GOT3 (cell line): ENCODE data around the gene NMUR1.
"Not testable (repeated sequence)": the region's sequence is repeated elsewhere in the genome, so short reads cannot be mapped to it uniquely, and the experiment has no call there.

Experiments used
- DNase-seq: peaks from one replicate; lab custom pipeline; 2025; ENCODE audit warnings: mixed read lengths; lab: John Stamatoyannopoulos, UW

The NMUR1 gene

DNA sequence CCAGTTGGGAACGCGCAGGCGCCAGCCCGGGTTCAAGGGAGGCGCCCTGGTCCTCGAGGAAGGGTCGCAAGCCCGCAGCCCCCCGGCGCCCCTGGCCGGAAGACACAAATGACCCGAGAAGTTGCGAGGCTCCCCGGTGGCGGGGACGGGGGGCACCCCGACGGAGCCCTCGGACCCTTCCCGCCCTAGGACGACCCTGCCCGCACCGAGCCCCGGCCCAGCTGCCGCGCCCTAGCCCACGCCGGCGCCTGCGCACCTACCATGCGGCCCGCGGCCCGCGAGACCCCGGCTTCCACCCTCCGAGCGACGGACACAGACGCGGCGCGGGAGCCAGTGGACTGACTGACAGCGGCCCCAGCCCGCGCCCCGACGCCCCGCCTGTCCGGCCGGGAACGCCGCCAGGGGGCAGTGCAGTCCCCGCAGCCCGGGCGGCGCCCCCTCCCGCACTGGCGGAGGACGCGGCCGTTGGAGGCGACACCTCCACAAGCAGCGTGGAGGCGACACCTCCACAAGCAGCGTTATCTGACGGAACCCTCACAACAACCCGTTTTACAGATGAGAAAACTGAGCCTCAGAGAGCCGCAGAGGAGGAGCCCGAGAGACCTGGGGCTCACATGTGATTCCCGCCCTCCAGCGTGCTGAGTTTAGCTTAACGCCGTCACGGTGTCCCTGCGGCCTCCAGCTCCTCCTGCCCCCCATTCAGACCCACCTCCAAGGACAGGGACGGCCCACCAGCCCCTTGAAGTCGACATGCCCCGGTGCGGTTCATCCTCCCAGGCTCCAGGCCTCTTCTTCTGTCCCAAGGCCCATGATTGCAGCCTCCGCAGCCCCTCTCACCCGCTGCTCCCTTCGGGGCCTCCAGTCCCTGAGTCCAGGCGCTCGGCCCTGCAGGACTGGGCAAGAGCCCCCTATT, at the start of gene NMUR1:
Gene NMUR1 (minus strand): TSS at position 347 of the 913 bp plus-strand sequence. CDS start 84 bp downstream, at position 263.
- no peak for DNase-seq

GRCh38 chr2:231579560-231579959, 49.3 kb upstream of the NMUR1 start:
- no peak for DNase-seq

DNA sequence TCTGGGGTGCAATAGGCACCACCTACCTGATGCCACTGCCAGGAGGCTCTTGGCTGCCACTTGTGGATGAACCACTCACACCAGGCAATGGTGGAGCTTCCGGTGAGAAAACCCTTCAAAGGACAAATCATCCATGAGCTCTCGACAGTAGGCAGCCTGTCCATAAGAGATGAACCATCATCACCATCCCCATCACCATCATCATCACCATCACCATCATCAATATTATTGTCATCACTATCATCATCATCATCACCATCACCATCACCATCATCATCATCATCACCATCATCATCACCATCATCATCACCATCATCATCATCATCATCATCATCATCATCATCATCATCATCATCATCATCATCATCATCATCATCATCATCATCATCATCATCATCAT, 48.4 kb upstream of the NMUR1 start:
- not testable (repeated sequence) for DNase-seq

DNA sequence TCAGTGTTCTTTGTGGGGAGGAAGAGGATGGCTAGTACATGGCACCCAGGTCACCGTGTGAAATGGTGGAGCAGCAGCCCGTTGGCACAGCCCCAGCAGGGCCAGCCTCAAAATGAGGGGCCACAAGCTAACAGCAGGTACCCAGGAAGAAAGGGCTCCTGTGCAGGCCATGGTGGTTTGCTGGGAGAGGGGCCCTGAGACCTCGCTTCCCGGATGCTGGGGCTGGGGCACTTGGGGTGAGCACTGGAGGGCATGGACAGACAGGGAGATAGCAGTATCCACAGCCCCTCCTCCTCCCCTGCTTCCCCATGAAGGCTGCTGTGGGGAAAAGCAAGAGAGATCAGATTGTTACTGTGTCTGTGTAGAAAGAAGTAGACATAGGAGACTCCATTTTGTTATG, 46.2 kb upstream of the NMUR1 start:
- DNase-seq, result no peak

- no peak for DNase-seq
Observed at GRCh38 chr2:231575612-231576256, 45.5 kb upstream of the NMUR1 start.

DNA sequence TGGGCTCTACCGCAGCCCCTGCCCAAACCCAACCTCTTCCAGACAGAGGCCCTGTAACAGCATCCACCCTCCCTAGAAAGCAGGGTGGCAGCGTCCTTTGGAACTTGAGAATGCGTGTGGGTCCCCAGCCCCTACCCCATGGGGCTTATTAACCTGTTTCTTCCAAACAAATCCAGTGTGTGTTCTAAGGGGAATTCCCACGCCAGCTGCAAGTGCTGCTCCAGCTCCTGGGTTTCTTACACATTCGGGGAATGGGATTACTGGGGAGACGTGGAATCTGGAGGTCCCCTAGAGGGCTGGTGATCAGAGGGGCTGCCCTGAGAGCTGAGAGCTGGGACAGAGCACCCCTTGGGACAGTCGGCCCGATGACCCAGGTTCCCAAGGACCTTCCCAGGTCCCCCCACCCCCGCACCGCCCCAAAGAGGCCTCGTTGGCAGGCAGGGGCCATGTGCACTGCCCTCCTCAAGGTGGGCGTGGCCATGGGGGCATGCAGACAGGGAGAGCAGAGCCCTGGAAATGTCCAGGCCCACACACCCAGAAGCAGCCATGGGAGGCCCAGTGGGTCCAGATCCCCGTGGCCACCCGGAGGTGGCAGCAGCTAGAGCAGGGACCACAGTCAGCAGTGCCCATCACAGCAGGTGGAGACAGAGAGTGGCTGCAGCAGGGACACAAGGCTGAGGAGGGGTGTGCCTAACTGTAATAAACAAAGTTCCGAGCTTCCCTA, 43.6 kb upstream of the NMUR1 start:
- DNase-seq, result no peak

- no peak for DNase-seq
Observed at GRCh38 chr2:231573096-231573495, 42.9 kb upstream of the NMUR1 start.

DNA sequence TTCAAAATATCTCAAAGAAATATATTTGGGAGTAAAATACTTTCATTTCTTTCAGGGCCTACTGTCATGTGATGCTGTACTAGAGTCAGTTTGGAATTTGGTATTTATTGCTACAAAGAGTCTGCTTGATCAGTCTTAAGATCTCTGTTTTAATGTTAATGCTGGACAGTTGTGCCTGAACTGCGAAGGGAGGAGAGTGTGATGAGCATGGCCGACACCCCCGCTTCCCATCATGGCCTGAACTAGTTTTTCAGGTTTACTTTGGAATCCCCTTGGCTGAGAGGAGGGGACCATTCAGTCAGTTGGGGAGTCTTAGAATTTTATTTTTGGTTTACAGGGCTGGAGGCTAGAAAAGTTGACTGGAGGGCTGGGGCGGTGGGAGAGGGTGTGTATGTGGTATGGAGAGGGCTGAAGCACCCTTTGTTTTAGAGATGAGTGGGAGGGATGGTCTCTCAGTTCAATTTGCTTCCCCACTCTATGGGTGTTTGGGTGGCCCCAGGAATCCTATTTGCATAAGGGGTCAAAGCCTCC, 41.5 kb upstream of the NMUR1 start:
- DNase-seq, result no peak

DNA sequence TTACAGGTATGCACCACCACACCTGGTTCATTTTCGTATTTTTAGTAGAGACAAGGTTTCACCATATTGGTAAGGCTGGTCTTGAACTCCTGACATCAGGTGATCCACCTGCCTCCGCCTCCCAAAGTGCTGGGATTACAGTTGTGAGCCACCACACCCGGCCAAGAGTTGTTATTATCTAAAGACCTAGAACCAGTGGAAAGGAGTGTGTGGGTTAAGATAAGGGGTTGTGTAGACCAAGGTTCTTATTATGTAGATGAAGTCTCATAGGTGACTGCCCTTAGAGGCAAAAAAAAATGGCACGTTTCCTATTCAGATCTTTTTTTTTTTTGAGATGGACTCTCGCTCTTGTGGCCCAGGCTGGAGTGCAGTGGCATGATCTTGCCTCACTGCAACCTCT, 40.7 kb upstream of the NMUR1 start:
- DNase-seq, result not testable (repeated sequence)

- DNase-seq, result no peak
Observed at GRCh38 chr2:231568785-231569435, 38.7 kb upstream of the NMUR1 start.

DNA sequence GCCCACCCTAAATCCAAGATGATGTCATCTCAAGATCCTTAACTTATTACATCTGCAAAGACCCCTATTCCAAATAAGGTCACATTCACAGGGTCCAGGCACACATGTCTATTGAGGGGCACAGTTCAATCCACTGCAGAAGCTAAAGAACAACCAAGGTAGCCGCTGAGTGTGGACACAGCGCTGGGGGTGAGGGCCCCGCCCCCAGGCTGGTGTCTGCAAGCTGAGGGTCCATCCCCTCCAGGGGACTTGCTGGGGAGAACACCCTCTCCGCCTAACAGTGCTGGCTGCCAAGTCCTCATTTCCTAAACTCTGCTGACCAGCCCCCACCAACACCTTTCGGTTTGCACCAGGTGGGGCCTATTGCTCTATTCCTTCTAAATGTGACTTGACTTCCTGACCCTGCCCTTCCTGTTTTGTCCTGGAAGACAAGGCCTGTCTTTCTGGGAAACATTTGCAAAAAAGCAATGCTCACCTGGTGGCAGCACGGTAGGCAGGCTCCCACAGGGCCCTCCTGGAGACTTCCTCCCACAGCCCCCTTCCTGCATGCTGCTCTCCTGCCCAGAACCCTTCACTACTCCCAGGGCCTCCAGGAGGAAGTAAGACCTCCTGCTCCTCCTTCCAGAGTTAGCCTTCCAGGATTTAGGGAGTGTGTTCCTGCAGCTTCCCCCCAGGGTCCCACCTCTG, 38.0 kb upstream of the NMUR1 start:
- no peak for DNase-seq

DNA sequence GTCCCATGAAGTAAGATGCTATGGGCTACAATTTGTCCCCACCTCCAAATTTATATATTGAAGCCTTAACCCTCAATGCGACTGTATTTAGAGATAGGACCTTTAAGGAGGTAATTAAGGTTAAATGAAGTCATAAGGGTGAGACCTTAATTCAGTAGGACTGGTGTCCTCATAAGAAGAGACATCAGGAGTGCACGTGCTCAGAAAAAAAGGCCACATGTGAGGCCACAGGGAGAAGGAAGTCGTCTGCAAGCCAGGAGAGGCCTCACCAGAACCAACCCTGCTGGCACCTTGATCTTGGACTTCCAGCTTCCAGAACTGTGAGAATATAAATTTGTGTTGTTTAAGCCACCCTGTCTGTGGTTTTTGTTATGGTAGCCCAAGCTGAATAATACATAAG, 36.9 kb upstream of the NMUR1 start:
- no peak for DNase-seq

GRCh38 chr2:231565887-231566594, 35.8 kb upstream of the NMUR1 start:
- no peak for DNase-seq

GRCh38 chr2:231563378-231563961, 33.2 kb upstream of the NMUR1 start:
- DNase-seq, result no peak

DNA sequence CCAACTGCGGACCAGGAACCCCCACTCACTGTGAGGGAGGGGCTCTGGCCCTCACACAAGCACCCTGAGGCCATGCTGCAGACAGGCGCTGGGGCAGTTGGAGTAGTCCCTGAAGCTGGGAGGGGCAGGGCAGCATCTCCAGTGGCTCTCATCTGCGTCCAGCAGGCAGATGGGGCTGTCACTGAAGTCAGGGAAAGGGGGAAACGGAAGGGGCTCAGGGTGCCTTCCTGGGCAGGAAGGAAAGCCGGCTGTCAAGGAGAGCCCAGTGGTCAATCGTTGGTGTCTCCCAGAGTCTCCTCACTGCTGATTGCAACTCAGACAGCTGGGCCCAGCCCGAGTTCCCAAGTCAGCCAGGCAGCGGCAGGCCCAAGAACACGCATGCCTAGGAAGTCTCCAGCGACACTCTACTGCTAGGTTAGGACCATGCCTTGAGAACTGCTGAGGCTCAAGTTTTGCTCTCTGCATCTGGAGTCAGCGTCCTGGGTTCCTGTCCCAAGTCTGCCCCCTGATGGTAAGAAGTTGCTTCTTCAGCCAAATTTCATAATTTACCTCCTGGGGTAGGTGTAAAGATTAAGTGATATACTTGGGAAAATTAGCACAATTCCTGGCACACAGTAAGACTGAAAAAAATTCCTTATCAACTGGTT, 27.4 kb upstream of the NMUR1 start:
- DNase-seq, result no peak

DNA sequence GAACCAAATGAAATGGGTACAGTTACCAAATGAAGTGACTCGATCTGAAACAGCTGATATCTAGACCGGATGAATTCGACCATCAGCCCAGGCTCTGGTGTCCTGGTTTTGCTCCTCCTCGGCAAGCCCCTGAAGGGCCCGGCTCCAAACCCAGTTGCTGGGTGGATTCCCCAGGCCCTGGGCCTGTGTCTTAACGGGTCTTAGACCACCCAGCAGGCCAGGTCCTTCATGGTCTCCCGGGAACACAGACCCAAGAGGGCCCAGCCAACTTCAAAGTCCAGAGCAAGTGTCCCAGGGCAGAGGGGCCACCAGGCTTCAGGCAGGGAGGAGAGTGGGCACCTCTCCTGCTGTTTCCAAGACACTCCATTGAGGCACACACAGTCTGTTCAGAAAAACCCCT, 26.7 kb upstream of the NMUR1 start:
- DNase-seq, result no peak

DNA sequence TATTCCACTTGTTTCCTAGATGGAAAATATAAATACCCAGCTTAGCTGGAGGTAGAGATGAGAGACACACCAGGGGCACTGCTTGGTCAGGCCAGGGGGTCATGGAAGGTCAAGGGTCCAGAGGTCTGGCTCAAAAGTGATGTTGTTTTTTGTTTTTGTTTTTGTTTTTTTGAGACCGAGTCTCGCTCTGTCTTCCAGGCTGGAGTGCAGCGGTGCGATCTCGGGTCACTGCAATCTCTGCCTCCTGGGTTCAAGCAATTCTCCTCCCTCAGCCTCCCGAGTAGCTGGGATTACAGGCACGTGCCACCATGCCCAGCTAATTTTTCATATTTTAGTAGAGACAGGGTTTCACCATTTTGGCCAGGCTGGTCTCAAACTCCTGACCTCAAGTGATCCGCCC, 26.3 kb upstream of the NMUR1 start:
- DNase-seq, result not testable (repeated sequence)

- no peak for DNase-seq
Observed at GRCh38 chr2:231554748-231555545, 24.7 kb upstream of the NMUR1 start.

DNA sequence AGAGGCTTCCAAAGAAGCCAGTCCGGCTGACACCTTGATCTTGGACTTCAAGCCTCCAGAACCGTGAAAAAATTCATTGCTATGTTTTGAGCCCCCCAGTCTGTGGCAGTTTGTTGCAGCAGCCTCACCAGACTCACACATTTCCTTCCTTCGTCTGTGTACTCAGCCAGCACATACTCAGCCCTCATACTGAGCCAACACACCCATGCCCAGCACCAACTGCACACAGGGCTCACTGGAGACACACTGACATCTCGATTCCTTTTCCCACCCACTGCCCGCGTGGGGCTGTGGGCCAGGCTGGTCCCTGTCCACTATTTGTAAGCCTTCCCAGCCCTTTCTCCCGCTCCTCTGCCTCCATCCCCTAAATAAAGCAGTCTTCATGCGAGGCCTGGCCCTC, 24.1 kb upstream of the NMUR1 start:
- DNase-seq, result no peak
